Gastrocnemius medialis (tissue), 4 donors: ENCODE measurements around the gene PSRC1.

Source experiments
- CTCF ChIP-seq, 5 experiments: fragments of 450-650 bp in 3 of 5; fragments of 200-600 bp in 2 of 5; sonication (generic) in 2 of 5; IDR thresholded peaks in 4 of 5; conservative IDR thresholded peaks in 1 of 5; 1 replicate in 4 of 5; 2 replicates in 1 of 5; pipeline ENCODE4 v1.5.1; 2016 to 2019; ENCODE audit warnings: antibody characterized with exemption in 5 of 5, mild to moderate bottlenecking in 3 of 5, moderate library complexity in 3 of 5
- POLR2A ChIP-seq, 2 donors: fragments of 450-650 bp; IDR thresholded peaks; one replicate each; pipeline ENCODE4 v1.6.1; 2017; ENCODE audit warnings: antibody characterized with exemption in 2 of 2, mild to moderate bottlenecking in 2 of 2, moderate library complexity in 2 of 2

DNA sequence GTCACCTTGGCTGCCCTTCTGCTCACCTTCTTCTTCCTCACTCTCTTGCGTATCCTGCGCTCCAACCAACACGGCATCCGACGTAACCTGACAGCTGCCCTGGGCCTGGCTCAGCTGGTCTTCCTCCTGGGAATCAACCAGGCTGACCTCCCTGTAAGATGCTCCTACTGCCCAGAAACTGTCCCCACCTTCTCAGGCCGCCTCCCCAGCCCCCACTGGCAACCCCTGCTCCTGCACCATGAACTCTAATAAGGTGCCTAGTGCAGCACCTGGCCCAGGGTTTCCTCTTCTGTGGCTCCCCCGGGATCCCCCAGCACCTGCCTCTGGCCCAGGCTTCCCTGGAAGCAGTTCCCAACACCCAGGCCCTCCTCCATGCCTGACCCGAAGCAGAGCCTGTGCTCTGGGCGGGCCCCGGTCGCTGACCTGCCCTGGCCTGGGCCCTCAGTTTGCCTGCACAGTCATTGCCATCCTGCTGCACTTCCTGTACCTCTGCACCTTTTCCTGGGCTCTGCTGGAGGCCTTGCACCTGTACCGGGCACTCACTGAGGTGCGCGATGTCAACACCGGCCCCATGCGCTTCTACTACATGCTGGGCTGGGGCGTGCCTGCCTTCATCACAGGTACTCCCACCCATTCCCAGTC, 12.8 kb downstream of the PSRC1 start:
- TF ChIP-seq CTCF (IDR thresholded peaks at IDR 0.05 in 4 of 5, conservative IDR thresholded peaks at IDR 0.05 in 1 of 5) (no peak), POLR2A (IDR thresholded peaks at IDR 0.05) (no peak)
